ENCODE measurements around the gene ATP2A1. TPM values are rescaled to one million over a fixed set of nuclear protein-coding genes. Genes with fewer than 3 reads are reported as not detected.

ATP2A1 gene
- total and polyA plus RNA-seq, 2 experiments from 2014 or later: 0.73 to 4.0 TPM

- Histone ChIP-seq H3K4me3 (no peak overlapping the region), H2AFZ (no peak overlapping the region), H3K27ac (ENCODE audit: low read depth) (no peak overlapping the region), H3K36me3 (ENCODE audit: insufficient read depth) (no peaks in the 10 kb centered on the region), H3K4me1 (ENCODE audit: insufficient read depth) (peaks cover 7% of the 10 kb centered on the region; the same call in 1 of the 2 replicates), H3K27me3 (ENCODE audit: insufficient read depth) (0 out of 2 replicates have a peak, but pooled peaks cover 3% of the 10 kb centered on the region), H3K9me2 (ENCODE audit: insufficient read depth) (no peaks in the 10 kb centered on the region), H4K20me1 (replicated peaks; ENCODE audit: insufficient read depth) (no peaks in the 10 kb centered on the region), H3K4me2 (no peak overlapping the region), H3F3A (replicated peaks; ENCODE audit: low read depth) (no peaks in the 10 kb centered on the region), H3K79me2 (replicated peaks; ENCODE audit: insufficient read depth) (no peaks in the 10 kb centered on the region)
- Mint-ChIP-seq H3K27me3 (ENCODE audit: insufficient read depth, low read depth, poor library complexity) (peaks cover 17% of the 10 kb centered on the region), H3K4me1 (peaks cover 9% of the 10 kb centered on the region), H3K27ac (no peak overlapping the region), H3K4me3 (no peak overlapping the region), H3K36me3 (ENCODE audit: low read depth) (no peaks in the 10 kb centered on the region), H3K9me3 (no peaks in the 10 kb centered on the region)
- TF ChIP-seq STAT1 (IDR thresholded peaks at IDR 0.05; ENCODE audit: unreplicated experiment): no peak
- no peak for TF ChIP-seq CREB1 (CRISPR knock-in tag; IDR thresholded peaks at IDR 0.05; ENCODE audit: low read depth)
- no peak for TF ChIP-seq EZH2 (IDR thresholded peaks at IDR 0.05; ENCODE audit: low read depth, unreplicated experiment)
- TF ChIP-seq NANOG (IDR thresholded peaks at IDR 0.05; ENCODE audit: borderline replicate concordance): no peak
- no peak for TF ChIP-seq ZNF462 (CRISPR knock-in tag; IDR thresholded peaks at IDR 0.05)
- no peak for TF ChIP-seq ZNF114 (CRISPR knock-in tag; IDR thresholded peaks at IDR 0.05)
- no peak for TF ChIP-seq EZH2phosphoT487 (IDR thresholded peaks at IDR 0.05; ENCODE audit: unreplicated experiment)
- TF ChIP-seq REST (IDR thresholded peaks at IDR 0.05; ENCODE audit: unreplicated experiment): no peak
- TF ChIP-seq CTCF (conservative IDR thresholded peaks at IDR 0.05; ENCODE audit: low read depth in 2 of 2): no peak
- no peak for TF ChIP-seq ZNF331 (CRISPR knock-in tag; IDR thresholded peaks at IDR 0.05; ENCODE audit: low read depth)
- TF ChIP-seq POLR2AphosphoS5 (IDR thresholded peaks at IDR 0.05; ENCODE audit: low read depth): no peak
- no peak for TF ChIP-seq JUNB (IDR thresholded peaks at IDR 0.05; ENCODE audit: unreplicated experiment)
- TF ChIP-seq ETS1 (IDR thresholded peaks at IDR 0.05): no peak
- ATAC-seq (no peak), DNase-seq (ENCODE audit: low spot score) (no peak)
Measured at GRCh38 chr16:28933171-28933570, 54.9 kb downstream of the ATP2A1 start.

All from GM23338 (cell line).